Stromal cell of bone marrow (primary cell): ENCODE results near the gene KRTAP4-6.
A peak's percentile ranks its signal among the peaks of the same experiment; 100 is the strongest.
"Not testable (repeated sequence)": the region's sequence is repeated elsewhere in the genome, so short reads cannot be mapped to it uniquely, and the experiment has no call there.

Source experiments
- DNase-seq: peaks from one replicate; pipeline ENCODE4 v3.0.0-alpha.2; 2012; ENCODE audit warnings: low read depth

KRTAP4-6 gene

DNA sequence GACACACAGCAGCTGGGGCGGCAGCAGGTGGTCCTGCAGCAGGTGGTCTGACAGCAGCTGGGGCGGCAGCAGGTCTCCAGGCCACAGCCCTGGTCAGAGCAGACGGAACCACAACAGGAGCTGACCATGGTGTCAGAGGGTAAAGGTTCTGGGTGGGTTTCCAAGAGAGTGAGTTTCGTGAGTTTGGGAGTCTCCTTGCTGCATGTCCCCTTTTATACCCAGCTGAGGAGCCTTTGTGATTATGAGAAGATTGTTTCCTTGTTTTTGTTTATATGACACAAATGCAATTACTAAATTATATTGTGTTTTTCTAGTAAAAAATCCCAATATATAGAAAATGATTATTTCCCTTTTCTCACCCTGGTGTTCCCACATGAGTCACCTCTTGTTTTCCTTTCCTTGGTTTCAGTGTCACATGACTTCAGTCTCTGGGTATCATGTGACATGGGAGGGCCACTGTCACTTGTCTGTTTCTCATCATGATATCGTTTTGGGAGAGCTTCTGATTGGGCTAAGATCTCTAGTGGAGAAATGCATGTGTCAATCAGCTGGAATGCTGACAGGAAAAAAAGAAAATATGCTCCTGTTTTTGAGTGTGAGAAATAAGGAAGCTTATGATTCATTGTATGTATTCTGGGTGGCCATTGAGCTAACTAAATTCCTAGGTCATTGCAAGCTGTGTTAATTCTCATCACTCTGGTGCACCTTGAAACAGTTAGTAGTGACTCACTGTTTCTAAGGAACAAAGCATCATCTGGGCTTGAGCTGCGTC is at the start of gene KRTAP4-6:
Gene KRTAP4-6, minus strand, starts transcription at position 185 of the 772 bp plus-strand sequence. Its CDS starts 57 bp downstream, at position 128.
- peak; percentile 49 for DNase-seq

DNA sequence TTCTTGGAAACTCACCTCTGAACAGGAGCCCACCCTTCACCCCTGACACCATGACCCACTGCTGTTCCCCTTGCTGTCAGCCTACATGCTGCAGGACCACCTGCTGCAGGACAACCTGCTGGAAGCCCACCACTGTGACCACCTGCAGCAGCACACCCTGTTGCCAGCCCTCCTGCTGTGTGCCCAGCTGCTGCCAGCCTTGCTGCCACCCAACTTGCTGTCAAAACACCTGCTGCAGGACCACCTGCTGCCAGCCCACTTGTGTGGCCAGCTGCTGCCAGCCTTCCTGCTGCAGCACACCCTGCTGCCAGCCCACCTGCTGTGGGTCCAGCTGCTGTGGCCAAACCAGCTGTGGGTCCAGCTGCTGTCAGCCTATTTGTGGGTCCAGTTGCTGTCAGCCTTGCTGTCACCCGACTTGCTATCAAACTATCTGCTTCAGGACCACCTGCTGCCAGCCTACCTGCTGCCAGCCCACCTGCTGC is 49.5 kb upstream of the KRTAP4-6 start, which contains the start of gene KRTAP9-1:
Gene KRTAP9-1, plus strand, starts transcription at position 51 of the 482 bp plus-strand sequence. Its CDS starts 0 bp downstream, at position 51.
- DNase-seq: not testable (repeated sequence)

DNA sequence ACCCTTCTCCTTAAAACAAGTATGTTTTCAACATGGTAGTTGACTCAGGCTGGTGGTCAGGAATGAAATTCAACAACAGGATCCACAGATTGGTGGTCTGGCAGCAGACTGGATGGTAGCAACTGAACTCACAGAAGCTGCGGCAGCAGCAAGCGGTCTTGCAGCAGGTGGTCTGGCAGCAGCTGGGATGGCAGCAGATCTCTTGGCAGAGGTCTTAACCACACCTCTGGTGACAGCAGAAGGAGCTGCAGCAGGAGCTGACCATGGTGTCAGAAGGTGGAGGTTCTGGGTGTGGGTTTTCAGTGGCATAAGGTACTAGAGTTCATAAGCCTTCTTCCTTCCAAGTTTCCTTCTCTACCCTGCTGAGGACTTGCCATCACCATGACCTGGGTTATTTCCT is 46.5 kb upstream of the KRTAP4-6 start:
- DNase-seq: no peak

DNA sequence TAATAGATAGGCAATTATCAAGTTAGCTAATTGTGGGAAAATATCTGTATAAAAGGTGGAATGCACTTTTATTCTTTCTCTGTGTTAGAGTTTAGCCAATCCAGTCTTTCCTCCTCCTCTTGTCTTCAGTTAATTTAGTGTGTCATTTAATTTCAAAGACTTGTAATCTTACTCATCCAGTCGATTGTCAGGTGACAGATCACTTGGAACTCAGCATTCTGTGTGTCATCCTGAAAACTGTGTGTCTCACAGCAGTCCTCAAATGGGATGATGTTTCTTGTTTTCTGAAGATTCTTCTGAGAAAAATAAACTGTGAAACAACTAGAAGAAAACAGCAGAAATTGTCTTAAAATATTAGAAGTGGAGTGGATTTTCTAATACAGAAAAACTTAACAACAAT is 44.7 kb upstream of the KRTAP4-6 start:
- no peak for DNase-seq

DNA sequence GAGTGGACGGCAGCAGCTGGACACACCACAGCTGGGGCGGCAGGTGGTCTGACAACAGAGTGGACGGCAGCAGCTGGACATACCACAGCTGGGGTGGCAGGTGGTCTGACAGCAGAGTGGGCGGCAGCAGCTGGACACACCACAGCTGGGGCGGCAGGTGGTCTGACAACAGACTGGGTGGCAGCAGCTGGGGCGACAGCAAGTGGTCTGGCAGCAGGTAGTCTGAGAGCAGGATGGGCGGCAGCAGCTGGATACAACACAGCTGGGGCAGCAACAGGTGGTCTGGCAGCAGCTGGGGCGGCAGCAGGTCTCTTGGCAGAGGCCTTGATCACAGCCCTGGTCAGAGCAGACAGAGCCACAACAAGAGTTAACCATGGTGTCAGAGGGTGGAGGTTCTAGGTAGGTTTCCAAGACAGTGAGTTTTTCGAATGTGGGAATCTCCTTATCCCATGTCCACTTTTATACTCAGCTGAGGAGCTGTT is 44.2 kb upstream of the KRTAP4-6 start, which contains the start of gene KRTAP4-1:
Gene KRTAP4-1, minus strand, starts transcription at position 432 of the 482 bp plus-strand sequence. Its CDS starts 57 bp downstream, at position 375.
- no peak for DNase-seq

DNA sequence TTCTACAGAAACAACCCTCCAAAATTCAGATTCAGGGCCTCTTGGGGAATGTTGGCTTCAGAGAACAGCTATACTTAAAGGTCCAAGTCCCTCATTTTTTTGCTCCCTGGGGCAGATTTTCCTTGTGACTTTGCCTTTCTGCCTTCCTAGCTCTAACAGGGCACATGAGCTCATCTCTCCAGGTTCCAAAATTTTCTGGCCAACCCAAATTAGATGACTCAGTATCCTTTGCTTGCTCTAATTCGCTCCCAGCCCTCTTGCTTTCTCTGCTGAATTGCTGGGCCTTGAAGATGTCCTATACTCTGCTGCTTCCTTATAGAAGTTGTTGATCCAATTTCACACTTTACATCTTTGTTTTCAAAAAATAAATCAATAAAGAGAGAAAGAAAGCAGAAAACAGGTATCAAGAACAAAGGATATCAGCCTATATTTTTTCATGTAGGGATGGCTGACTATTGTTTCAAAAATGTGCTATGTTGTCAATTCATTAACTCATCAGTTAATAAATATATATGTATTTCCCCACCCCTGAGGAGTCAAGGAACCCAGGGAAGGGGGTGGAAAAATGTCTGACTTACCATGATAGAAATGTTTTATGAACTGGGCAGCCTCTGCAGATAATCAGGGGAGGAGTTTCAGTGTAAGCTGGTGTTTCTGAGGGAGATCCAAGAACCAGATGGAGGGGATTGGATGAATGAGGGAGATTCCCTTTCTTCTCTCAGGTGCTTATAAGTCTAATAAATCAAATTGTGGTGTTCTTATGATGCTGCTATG is 38.7 kb upstream of the KRTAP4-6 start:
- peak; percentile 79 for DNase-seq

DNA sequence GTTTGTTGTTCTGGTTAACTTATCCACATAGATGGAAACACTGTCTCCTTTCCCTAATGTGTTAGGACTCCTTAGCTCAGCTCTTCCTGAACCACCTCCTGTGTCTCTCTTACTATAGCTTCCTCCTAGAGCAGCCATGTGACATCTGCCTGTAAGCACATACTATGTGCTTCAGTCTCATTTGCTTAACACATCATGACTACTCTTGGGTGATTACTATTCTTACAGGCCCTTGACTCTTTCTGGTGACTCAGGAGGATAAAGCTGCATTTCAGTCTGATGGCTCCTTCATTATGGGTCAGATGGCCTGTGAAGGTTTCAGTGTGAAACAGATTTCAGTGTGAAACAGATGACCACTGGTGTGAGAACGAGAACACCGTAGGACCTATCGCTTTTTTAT is 38.0 kb upstream of the KRTAP4-6 start:
- peak; percentile 70 for DNase-seq

DNA sequence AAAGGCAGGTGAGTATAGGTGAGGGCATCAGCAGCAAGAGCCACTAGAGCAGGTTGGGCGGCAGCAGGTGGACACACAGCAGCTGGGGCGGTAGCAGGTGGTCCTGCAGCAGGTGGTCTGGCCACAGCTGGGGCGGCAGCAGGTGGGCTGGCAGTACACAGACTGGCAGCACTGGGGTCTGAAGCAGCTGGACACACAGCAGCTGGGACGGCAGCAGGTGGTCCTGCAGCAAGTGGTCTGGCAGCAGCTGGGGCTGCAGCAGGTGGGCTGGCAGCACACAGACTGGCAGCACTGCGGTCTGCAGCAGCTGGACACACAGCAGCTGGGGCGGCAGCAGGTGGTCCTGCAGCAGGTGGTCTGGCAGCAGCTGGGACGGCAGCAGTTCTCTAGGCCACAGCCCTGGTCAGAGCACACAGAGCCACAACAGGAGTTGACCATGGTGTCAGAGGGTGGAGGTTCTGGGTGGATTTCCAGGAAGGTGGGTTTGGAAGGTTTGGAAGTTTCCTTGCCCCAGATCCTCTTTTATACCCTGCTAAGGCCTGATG is 37.5 kb upstream of the KRTAP4-6 start, which contains the start of gene KRTAP4-2:
Gene KRTAP4-2, minus strand, starts transcription at position 495 of the 545 bp plus-strand sequence. Its CDS starts 57 bp downstream, at position 438.
- DNase-seq: no peak

DNA sequence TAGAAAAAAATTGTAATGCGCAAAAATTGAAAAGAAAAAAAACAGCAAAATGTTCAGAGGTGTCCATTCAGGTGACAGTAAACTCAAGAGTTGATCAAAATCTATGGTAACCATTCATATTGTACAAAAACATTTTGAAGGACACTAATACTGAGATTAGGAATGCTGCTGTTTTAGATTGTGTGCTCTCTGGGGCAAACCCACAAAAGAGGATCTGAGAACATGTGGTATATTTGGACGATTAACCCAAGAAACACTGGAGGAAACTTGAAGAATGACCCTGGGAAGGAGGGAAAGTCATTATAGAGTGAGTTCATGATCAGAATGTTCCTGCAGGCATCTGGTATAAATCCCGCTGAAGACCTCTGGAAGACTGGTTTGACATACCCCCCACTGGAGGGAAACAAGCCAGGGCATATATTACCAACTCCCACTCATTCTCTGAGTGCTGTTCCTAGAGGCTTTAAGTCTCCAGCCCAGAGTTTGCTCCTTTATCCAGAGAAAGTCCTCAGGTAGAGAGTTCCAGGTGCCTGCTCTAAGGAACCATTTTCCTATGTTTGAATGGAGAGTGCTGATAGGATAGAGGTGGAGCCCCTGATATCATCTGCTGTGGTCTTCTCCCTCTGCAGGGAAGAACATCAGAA is 36.5 kb upstream of the KRTAP4-6 start:
- no peak for DNase-seq

DNA sequence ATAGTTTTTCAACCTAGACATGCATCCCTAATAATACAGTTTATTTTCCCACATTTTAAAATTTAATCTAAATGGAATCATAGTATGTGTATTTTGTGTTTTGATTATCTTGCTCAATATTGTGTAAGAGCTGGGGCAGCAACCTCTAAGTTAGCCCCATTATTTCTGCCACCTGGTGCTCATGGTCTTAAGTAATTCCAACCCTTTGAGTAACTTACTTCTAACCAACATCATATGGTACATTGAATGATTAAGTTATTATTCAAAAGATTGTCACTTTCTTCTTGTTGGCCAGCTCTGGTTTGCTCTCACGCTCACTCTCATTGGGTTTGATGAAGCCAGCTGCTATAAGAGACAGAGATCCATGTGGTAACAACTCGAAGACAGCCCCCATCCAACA is 31.5 kb upstream of the KRTAP4-6 start:
- DNase-seq: no peak

DNA sequence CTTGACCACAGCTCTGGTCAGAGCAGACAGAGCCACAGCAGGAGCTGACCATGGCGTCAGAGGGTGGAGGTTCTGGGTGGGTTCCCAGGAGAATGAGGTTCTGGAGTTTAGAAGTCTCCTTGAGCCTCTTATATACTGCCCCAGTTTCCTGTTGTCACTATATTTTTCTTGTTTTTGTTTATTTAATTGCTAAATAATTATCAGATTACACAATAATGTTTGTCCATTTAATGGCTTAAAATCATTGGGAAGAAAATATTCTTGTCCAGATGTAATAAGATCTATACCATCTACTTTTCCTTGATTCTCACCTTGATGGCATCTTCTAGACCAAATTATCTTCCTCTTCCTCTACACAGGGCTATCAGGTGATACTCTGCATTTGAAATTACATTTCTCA is 27.8 kb upstream of the KRTAP4-6 start, which contains the start of gene KRTAP4-3:
Gene KRTAP4-3, minus strand, starts transcription at position 101 of the 400 bp plus-strand sequence. Its CDS starts 49 bp downstream, at position 52.
- no peak for DNase-seq

DNA sequence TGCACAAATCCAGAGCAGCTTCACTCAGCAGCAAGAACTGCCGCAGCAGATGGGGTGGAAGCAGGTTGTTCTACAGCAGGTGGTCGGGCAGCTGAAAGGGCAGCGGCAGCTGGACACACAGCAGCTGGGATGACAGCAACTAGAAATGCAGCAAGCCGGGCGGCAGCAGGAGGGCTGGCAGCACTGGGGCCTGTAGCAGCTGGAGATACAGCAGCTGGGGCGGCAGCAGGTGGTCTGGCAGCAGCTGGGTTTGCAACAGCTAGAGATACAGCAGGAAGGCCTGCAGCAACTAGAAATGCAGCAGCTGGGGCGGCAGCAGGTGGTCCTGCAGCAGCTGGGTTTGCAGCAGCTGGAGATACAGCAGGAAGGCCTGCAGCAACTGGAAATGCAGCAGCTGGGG is 27.2 kb upstream of the KRTAP4-6 start:
- DNase-seq: no peak

DNA sequence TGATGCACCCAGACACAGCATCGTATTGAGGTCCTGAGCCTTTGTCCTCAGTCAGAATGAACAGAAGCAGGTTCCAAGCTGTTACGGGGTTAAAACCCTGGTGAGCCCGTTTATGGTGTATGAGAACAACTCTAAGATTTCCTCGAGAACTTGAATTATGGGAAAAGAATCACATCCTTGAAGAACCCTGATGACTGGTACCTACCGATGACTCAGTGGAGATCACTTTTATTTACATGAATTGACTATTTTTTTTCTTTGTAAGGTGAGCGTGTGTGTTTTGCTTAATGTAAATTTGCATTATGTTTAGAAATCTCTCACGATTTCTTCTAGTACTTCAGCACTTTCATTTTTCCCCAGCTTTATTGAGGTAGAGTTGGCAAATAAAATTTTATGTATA is 23.5 kb upstream of the KRTAP4-6 start:
- DNase-seq: no peak

DNA sequence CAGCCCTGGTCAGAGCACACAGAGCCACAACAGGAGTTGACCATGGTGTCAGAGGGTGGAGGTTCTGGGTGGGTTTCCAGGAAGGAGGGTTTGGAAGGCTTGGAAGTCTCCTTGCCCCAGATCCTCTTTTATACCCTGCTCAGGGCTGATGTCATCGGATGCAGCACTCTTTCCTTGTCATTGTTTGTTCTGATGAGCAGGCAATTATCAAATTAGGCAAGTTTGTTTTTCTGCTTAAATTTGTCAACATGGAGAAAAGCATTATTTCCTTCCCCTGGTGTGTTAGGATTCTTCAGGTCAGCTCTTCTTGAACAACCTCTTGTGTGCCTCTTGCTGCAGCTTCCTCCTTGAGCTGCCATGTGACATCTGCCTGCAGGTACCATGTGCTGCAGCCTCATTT is 20.3 kb upstream of the KRTAP4-6 start, which contains the start of gene KRTAP4-4:
Gene KRTAP4-4, minus strand, starts transcription at position 101 of the 400 bp plus-strand sequence. Its CDS starts 57 bp downstream, at position 44.
- DNase-seq: no peak

DNA sequence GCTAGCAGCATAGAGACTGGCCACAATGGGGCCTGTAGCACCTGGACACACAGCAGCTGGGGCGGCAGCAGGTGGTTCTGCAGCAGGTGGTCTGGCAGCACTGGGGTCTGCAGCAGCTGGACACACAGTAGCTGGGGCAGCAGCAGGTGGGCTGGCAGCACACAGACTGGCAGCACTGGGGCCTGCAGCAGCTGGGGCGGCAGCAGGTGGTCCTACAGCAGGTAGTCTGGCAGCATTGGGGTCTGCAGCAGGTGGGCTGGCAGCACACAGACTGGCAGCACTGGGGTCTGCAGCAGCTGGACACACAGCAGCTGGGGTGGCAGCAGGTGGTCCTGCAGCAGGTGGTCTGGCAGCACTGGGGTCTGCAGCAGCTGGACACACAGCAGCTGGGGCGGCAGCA is 19.8 kb upstream of the KRTAP4-6 start:
- not testable (repeated sequence) for DNase-seq

DNA sequence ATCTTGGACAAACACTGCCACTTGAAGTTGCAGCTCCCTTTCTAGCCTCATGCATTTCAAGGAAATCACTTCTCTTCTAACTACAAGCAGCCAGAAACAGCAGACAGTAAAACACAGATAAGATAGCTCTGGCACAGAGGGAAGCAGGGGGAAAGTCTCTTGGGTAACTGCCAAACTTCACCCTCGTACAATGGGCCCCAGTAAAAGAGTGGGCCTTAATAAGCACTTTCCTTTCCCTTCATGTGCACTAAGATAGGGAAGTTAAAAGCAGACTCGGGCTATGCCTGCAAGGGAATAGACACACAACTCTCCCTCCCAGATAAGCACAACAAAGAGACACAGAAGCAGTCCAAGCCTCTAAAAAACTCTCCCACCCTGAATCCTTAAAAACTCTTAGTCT is 13.5 kb upstream of the KRTAP4-6 start:
- DNase-seq: no peak

DNA sequence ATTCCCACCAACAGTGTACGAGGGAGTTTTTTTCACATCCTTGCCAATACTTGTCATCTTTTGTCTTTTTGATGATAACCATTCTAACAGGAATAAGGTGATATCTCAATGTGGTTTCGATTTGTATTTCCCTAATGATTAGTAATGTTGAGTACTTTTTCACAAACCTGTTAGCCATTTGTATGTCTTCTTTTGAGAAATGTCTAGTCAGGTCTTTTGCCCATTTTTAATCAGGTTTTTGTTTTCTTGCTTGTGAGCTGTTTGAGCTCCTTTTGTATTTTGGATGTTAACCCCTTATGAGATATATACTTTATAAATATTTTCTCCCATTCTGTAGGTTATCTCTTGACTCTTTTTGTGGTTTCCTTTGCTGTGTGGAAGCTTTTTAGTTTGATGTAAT is 11.2 kb upstream of the KRTAP4-6 start:
- no peak for DNase-seq

DNA sequence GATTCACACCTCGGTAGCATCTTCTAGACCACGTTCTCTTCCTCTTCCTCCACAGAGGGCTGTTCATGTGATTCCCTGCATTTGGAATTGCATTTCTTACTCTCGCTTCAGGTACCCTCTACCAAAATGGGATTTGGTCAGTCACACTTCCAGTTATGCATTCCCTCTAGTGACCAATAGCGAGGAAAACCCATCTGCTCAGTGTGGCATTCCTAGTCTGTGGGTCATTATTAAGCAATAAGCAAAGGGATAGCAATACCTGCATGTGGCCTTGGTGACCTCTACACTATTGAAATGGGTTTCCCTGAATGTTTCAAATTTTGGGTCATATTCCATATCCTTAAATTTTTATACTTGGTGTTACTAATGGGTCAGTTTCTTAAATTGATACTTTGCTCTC is 9.7 kb upstream of the KRTAP4-6 start:
- DNase-seq: no peak

DNA sequence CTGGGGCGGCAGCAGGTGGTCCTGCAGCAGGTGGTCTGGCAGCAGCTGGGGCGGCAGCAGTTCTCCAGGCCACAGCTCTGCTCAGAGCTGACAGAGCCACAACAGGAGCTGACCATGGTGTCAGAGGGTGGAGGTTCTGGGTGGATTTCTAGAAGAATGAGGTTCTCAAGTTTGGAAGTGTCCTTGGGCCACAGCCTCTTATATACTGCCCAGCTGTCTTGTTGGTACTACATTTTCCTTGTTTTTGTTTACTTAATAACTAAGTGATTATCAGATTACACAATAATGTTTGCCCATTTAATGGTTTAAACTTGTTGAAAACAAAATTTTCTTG is 9.3 kb upstream of the KRTAP4-6 start, which contains the start of gene KRTAP4-5:
Gene KRTAP4-5, minus strand, starts transcription at position 174 of the 334 bp plus-strand sequence. Its CDS starts 58 bp downstream, at position 116.
- DNase-seq: no peak

DNA sequence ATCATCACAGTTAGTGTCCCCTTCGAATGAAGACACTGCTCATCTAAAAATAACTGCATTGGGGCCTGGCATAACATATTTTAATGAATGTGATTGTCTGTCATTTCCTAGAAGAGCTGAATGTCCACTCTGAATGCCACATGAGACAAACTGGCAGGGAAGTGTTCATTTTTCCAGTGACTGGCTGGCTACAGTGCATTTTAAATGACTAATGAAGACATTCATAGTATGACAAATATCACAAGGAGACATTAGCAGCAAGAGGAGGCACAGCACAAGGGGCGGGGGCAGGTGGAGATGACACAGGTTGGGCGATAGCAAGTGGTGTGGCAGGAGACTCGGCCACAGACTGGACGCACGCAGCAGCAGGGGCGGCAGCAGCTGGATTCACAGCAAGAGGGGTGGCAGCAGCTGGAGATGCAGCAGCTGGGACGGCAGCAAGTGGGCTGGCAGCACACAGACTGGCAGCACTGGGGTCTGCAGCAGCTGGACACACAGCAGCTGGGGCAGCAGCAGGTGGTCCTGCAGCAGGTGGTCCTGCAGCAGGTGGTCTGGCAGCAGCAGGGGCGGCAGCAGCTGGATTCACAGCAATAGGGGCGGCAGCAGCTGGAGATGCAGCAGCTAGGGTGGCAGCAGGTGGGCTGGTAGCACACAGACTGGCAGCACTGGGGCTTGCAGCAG is 8.8 kb upstream of the KRTAP4-6 start:
- DNase-seq: not testable (repeated sequence)
